HG02943 (cell line): ENCODE measurements around the gene XYLT1.

ENCODE experiments used
- ATAC-seq: cut with Tn5 transposase; IDR thresholded peaks from one replicate; pipeline ENCODE4 v1.9.1; 2021; ENCODE audit warnings: mild to moderate bottlenecking, low read depth, moderate library complexity; ENCODE audit not compliant: unreplicated experiment

XYLT1 gene

GRCh38 chr16:17134586-17134985 is 336.2 kb downstream of the XYLT1 start:
- ATAC-seq = no peak

GRCh38 chr16:17133851-17134250 is 336.9 kb downstream of the XYLT1 start:
- no peak for ATAC-seq

DNA sequence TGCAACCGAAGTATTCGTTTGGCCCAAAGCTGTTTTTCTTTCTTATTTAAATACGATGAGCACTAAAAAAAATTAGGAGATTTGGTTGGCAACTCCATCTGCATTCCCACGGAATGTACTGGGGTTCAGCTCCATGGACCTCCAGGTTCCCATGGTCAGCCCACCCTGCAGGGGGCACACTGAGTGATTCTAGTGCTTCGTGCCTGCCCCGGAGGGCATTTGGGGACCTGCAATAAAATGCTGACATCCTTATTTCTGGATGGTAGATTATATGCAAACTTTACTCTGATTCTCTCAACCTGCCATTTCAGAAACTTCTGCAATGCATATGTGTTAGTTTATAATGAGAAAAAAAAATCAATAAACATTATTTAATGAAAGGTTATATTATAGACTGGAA is 339.4 kb downstream of the XYLT1 start:
- no peak for ATAC-seq

- ATAC-seq = no peak
Observed at GRCh38 chr16:17130733-17131132, 340.0 kb downstream of the XYLT1 start.

DNA sequence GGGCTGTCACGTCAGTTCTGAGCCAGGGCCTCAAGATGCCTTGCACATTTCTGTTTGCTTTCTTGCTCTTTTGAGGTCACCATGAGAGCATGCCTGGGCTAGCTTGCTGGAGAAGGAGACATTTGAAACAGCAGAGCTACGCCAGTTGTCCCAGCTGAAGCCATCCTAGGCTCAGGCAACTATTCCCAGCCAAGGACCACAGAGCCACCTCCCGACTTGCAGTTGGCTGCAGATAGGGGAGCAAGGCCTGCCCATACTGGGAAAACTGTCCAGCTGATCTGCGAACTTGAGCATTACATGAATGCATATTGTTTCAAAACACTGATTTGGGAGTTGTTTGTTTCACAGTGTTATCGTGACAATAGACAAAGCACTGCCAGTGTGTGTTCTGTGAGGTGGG is 340.8 kb downstream of the XYLT1 start:
- no peak for ATAC-seq

DNA sequence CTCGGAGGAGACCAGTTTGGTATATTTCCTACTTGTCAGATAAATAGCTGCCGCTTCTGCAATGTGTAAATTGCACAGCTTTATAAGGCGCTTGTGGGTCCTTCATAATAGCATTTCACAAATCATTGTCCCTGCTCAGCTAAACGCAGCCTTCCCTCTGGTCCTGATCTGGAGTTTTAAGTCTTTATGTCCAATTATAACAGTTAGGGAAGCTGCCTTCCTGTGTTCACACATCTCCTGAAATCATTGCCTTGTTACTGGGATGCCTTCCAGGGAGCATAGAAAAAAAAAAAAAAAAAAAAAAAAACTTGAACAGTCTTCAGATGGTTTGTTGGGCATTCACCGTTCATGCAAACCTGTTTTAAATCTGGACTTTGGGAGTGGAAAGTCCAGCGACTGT is 342.0 kb downstream of the XYLT1 start:
- ATAC-seq = no peak

DNA sequence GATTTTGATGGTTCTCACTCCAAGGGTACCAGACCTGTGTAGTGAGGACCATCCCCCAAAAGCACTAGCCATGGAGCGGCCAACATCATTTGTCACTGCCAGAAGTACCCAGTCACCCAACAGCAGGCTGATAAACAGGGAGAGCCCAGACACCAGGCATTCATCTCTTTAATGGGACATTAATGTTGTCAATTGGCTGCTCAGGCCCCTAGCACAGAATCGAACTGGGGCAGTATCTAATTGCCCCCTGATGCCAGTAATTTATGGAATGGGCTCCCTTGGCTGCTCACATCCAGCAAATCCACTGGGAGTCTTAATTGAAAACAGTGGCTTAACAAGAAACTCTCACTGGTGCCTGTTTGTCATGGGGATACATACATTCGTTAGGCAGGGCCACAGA is 344.6 kb downstream of the XYLT1 start:
- ATAC-seq = no peak

GRCh38 chr16:17125671-17126070 is 345.1 kb downstream of the XYLT1 start:
- ATAC-seq = no peak

DNA sequence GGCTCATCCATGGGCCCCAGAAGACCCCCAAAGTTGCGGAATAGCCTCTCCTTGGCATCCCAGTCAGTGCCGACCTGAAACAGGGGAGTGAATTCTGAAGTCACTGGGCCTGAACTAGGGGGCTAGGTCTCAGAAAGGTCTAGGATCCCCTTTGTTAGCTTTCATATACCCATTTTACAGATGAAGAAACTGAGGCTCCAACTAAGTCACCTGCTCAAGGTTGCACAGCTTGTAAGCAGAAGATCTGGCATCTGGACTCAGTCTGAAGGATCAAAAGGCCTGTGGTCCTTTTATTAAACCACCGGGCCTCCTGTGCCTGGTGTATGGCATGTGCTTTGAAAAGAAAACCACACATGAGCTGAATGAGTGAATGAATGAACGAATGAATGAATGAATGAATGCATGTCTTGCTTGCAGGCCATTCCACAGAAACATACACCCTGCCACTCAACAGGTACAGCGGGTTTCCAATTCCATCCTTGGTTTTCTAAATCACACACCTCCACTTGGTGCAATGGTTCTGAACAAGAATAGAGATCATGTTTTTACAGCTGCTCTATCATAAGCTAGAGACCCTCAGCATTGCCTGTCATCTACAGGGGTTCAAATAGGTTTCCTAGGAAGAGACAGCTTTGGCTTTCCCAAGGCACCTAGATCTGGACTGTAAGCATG is 352.7 kb downstream of the XYLT1 start:
- no peak for ATAC-seq

- ATAC-seq = no peak
Observed at GRCh38 chr16:17116595-17117322, 354.0 kb downstream of the XYLT1 start.

DNA sequence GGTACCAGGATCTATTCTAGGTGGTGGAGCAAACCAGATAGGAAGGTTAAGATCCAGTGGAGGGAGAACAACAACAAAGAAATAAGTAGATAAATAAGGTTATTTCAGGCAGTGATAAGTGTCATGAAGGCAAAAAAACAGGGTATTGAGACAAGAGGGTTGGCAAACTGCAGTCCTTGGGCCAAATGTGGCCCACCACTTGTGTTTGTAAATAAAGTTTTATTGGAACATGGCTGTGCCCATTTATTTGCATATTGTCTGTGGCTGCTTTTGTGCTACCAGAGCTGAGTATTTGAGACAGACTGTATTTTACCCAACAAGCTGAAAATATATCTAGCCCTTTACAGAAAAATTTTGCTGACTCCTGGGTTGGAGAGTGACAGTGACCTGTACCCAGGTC is 361.3 kb downstream of the XYLT1 start:
- no peak for ATAC-seq

- ATAC-seq = no peak
Observed at GRCh38 chr16:17108596-17108995, 362.2 kb downstream of the XYLT1 start.

- ATAC-seq = no peak
Observed at GRCh38 chr16:17107450-17107849, 363.3 kb downstream of the XYLT1 start.

GRCh38 chr16:17106243-17106791 is 364.4 kb downstream of the XYLT1 start:
- ATAC-seq = no peak

DNA sequence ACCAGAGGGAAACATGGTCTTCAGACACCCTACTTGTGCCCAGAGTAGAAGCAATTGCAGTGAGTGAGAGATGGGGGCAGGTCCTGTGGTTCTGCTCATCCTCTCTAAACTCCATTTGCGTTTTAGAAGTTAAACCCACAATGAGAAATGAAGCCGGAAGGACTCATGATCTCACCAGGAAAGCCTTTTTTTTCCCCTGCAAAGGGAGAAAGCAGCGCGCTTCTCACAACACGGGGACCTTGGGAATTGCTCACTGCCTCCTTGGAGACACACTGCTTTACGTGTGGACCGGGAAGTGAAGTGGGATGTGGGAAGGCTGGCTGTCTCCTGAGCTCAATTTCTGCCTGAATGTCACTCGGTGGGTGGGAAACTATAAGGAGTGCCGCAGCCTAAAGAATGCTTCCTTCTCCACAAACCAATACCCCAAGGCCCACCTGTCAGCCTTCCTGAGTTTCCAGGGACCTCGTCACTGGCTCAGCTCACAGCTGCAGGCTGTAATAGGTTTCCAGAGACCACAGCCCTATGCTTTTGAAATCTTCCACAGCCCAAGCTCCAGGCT is 365.4 kb downstream of the XYLT1 start:
- no peak for ATAC-seq

DNA sequence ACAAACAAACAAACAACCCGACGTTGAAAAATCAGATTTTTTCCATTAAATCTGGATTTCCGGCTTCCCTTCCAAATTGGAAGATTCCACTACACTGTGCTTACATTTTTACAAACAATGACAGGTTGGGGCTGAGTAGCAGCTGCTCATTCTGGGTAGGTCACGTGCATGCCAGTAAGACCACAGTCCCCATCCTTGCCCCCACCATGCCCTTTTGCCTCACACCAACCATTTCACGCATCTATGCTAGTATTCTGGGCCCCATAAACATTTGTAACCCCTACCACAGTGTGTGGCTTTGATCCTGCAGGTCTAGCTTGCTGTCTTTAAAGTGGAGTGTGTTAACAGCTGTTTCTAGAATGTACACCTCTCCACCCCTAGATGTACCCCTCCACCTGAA is 366.1 kb downstream of the XYLT1 start:
- ATAC-seq = no peak

GRCh38 chr16:17103216-17103615 is 367.5 kb downstream of the XYLT1 start:
- ATAC-seq = no peak

GRCh38 chr16:17101646-17102045 is 369.1 kb downstream of the XYLT1 start:
- no peak for ATAC-seq

- ATAC-seq = no peak
Observed at GRCh38 chr16:17098685-17099084, 372.1 kb downstream of the XYLT1 start.

DNA sequence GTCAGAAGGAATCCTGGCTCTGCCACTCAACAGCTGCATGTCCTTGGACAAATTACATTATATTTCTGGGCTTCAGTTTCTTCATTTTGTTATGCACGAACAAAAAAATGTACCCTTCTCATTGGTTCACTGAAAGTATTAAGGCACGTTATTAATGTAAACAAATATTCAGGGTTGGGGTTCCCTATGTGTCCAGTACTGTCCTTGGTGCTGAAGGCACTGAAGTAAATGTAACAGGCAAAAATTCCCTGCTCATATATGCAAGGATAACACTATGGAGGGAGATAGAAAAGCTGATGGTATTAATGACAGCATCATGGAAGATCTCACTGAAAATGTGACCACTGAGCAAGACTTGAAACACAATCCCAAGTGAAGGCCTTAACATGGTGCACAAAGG is 386.6 kb downstream of the XYLT1 start:
- ATAC-seq = no peak

DNA sequence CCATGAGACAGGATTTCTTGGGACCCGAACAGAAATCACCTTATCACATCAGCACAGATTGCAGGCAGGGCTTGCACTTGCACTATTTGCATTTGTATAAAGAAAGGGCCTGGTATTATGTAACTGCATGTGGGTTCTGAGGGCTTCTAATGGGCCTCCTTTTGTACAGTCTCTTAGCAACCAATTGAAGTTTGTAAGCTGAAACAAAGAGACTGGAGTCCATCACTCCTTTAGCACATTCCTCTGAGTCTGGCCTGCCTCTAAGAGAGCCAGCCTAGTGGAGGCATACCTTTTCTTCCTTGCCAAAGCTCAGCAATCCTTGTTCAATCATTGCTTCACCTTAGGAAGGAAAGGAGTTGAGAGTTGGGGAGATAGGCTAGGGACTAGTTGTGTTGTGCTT is 387.1 kb downstream of the XYLT1 start:
- no peak for ATAC-seq
